ENCODE measurements around the gene MBOAT2.

DNA sequence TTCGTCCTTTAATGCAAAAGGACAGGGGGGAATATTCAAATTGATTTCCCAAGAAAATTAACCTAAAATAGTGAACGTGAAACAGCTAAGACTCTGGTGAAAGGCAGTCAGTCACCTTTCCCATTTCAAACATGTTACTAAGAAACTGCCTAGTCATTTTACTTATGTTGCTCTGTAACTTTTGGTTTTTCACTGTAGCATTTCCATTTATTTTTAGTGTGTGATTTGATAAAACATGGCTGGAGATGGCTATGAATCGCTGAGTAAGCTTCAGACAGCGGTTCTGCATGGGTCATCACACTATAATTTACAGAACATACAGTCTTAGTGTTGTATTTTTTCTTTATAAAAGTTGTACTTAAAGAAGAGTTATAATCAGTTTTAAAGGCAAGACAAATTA, 150.1 kb downstream of the MBOAT2 start:
- no peak for TF ChIP-seq EZH2 (IDR thresholded peaks at IDR 0.05; ENCODE audit: borderline replicate concordance, insufficient read depth, low read depth, low read length, poor library complexity, severe bottlenecking)
- TF ChIP-seq, protein P1, sequence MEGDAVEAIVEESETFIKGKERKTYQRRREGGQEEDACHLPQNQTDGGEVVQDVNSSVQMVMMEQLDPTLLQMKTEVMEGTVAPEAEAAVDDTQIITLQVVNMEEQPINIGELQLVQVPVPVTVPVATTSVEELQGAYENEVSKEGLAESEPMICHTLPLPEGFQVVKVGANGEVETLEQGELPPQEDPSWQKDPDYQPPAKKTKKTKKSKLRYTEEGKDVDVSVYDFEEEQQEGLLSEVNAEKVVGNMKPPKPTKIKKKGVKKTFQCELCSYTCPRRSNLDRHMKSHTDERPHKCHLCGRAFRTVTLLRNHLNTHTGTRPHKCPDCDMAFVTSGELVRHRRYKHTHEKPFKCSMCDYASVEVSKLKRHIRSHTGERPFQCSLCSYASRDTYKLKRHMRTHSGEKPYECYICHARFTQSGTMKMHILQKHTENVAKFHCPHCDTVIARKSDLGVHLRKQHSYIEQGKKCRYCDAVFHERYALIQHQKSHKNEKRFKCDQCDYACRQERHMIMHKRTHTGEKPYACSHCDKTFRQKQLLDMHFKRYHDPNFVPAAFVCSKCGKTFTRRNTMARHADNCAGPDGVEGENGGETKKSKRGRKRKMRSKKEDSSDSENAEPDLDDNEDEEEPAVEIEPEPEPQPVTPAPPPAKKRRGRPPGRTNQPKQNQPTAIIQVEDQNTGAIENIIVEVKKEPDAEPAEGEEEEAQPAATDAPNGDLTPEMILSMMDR (IDR thresholded peaks at IDR 0.05), result no peak

Measured in B cell (primary cell).